ENCODE measurements around the gene TMEM184A. TPM values are rescaled to one million over a fixed set of nuclear protein-coding genes. Genes with fewer than 3 reads are reported as not detected.

Gene TMEM184A
- total and polyA plus RNA-seq, 2 of the 8 experiments (the other 6 are each of a cell fraction or from before 2014, with no cell fraction given) = 1.8 to 2.1 TPM

DNA sequence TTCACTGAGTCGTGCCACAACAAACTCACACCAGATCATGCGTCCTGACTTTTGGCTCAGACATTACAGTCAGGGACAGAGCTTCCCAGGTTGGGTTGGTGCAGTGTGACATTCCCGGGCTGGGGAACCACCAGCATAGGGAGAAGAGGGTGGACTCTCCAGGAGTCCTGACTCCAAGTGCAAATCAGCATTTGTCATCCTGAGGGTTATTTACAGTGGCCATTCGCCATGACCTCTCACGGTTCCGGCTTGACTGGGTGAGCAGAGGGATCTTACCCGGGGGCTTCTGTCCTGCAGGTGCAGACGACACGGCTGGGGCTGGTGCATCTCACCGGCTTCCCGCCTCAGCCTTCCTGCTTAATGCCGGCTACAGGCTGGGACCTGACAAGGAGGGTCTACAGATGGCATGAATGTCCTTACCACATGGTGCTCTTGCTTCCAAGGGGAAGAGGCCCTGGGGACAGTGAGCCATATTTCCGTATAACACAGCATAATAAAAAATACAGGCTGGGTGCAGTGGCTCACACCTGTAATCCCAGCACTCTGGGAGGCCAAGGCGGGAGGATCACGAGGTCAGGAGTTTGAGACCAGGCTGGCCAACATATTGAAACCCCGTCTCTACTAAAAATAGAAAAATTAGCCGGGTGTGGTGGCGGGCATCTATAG lies 39.3 kb downstream of the TMEM184A start:
- no peak overlapping the region for H3K4me3 ChIP-seq (ENCODE audit: extremely low read depth in 1 of 4, insufficient read depth in 2 of 4, low read depth in 3 of 4, low read length in 4 of 4)
- H3K9me3 ChIP-seq (ENCODE audit: insufficient read depth in 2 of 2, low read depth in 1 of 2, low read length in 1 of 2) = no peaks in the 10 kb centered on the region
- no peaks in the 10 kb centered on the region for H3K27me3 ChIP-seq (replicated peaks in 1 of 4; ENCODE audit: control insufficient read depth in 3 of 4, extremely low read depth in 1 of 4, insufficient read depth in 3 of 4, low read length in 3 of 4)
- no peak overlapping the region for H3K4ac ChIP-seq (replicated peaks; ENCODE audit: insufficient read length, low read depth, low read length)
- DNase-seq (ENCODE audit: low read depth in 1 of 2, low spot score in 2 of 2) (no peak), FAIRE-seq (no peak)
- no peak overlapping the region for H2AK5ac ChIP-seq (ENCODE audit: low read depth, low read length)
- H3K9ac ChIP-seq (replicated peaks in 1 of 4; ENCODE audit: extremely low read depth in 1 of 4, low read depth in 3 of 4, low read length in 3 of 4) = no peak overlapping the region
- peak overlapping the region; percentile 14 for H4K8ac ChIP-seq (ENCODE audit: extremely low read depth, insufficient read depth, low read length)
- no peaks in the 10 kb centered on the region for H3K79me2 ChIP-seq (ENCODE audit: control insufficient read depth in 1 of 2, insufficient read depth in 2 of 2, low read length in 2 of 2)
- H3K23me2 ChIP-seq (ENCODE audit: low read depth, low read length) = no peaks in the 10 kb centered on the region
- H3K14ac ChIP-seq (ENCODE audit: insufficient read length) = no peak overlapping the region
- H3K18ac ChIP-seq (ENCODE audit: extremely low read depth, low read length) = no peak overlapping the region
- 0 out of 2 replicates have a peak overlapping the region, but pooled peaks have one; percentile 46 for H2BK15ac ChIP-seq (ENCODE audit: low read length)
- no peak overlapping the region for H2BK12ac ChIP-seq (ENCODE audit: low read depth, low read length)
- H2BK5ac ChIP-seq (ENCODE audit: low read depth, low read length) = no peak overlapping the region
- POLR2A ChIA-PET (ENCODE audit: partially characterized antibody) = interaction anchor here (0.7 kb wide), 1 partner anchor 37 kb away, joined by 3 read pairs; no protein-coding TSS in a partner anchor
- H2BK20ac ChIP-seq (ENCODE audit: low read length) = no peak overlapping the region
- H4K91ac ChIP-seq (replicated peaks; ENCODE audit: insufficient read length, low read length) = no peak overlapping the region
- no peaks in the 10 kb centered on the region for H3K4me1 ChIP-seq (replicated peaks in 1 of 4; ENCODE audit: control insufficient read depth in 3 of 4, insufficient read depth in 4 of 4, low read length in 3 of 4)
- WGBS, 2 experiments (ENCODE audit: extremely low coverage in 1 of 2, insufficient coverage in 1 of 2, insufficient read length in 1 of 2, insufficient replicate concordance in 2 of 2, low coverage in 1 of 2, low lambda C conversion rate in 2 of 2, missing lambda C conversion rate in 1 of 2) = 87% methylated on average over 18 of the region's 18 CpGs; no CpG with 5 or more reads in 1 of the 2 experiments
- H3K23ac ChIP-seq (ENCODE audit: insufficient read length) = no peak overlapping the region
- no peak overlapping the region for H3K27ac ChIP-seq (ENCODE audit: low read depth, low read length)
- no peak overlapping the region for H2AFZ ChIP-seq (ENCODE audit: low read length)
- no peaks in the 10 kb centered on the region for H4K20me1 ChIP-seq (replicated peaks in 1 of 2; ENCODE audit: control insufficient read depth in 1 of 2, insufficient read depth in 2 of 2, low read length in 2 of 2)
- no peak overlapping the region for H3K4me2 ChIP-seq (ENCODE audit: insufficient read depth in 1 of 2, low read depth in 2 of 2, low read length in 2 of 2)
- no peaks in the 10 kb centered on the region for H3K79me1 ChIP-seq (ENCODE audit: low read depth, low read length)
- no peak overlapping the region for H2BK120ac ChIP-seq (replicated peaks; ENCODE audit: low read depth, low read length)
- H4K5ac ChIP-seq (ENCODE audit: insufficient read length, low read depth, low read length) = no peak overlapping the region
- H3K56ac ChIP-seq (replicated peaks; ENCODE audit: insufficient read length, low read depth, low read length) = no peak overlapping the region
- H3K36me3 ChIP-seq (ENCODE audit: control insufficient read depth in 2 of 4, insufficient read depth in 4 of 4, low read length in 3 of 4) = no peaks in the 10 kb centered on the region
- CTCF ChIA-PET (ENCODE audit: partially characterized antibody) = no interaction called here
- TF ChIP-seq RNF2 (IDR thresholded peaks at IDR 0.05; ENCODE audit: borderline replicate concordance, low read depth, low read length, missing control alignments, poor library complexity, severe bottlenecking) (no peak), SIRT6 (IDR thresholded peaks at IDR 0.05; ENCODE audit: low read length) (no peak), TBP (IDR thresholded peaks at IDR 0.05; ENCODE audit: low read depth, low read length) (no peak), CTBP2 (IDR thresholded peaks at IDR 0.05; ENCODE audit: borderline replicate concordance, insufficient read depth, insufficient read length, low read length) (no peak), CREB1 (IDR thresholded peaks at IDR 0.05) (no peak), NANOG (IDR thresholded peaks at IDR 0.05; ENCODE audit: insufficient read depth, low read depth, low read length, poor library complexity, severe bottlenecking) (no peak), POLR2A (IDR thresholded peaks at IDR 0.05; ENCODE audit: control extremely low read depth in 1 of 2, low read depth in 2 of 2, low read length in 2 of 2) (no peak), HDAC2 (IDR thresholded peaks at IDR 0.05; ENCODE audit: borderline replicate concordance in 1 of 2, low read depth in 2 of 2, low read length in 2 of 2) (no peak), EZH2 (IDR thresholded peaks at IDR 0.05; ENCODE audit: low read depth, low read length, severe bottlenecking) (no peak), KDM1A (IDR thresholded peaks at IDR 0.05; ENCODE audit: borderline replicate concordance, low read length) (no peak), HDAC6 (IDR thresholded peaks at IDR 0.05; ENCODE audit: low read depth, low read length) (no peak), SIN3A (conservative IDR thresholded peaks at IDR 0.05 in 1 of 2, IDR thresholded peaks at IDR 0.05 in 1 of 2; ENCODE audit: low read depth in 1 of 2, low read length in 2 of 2) (no peak)
